ENCODE measurements around the gene PPY.

DNA sequence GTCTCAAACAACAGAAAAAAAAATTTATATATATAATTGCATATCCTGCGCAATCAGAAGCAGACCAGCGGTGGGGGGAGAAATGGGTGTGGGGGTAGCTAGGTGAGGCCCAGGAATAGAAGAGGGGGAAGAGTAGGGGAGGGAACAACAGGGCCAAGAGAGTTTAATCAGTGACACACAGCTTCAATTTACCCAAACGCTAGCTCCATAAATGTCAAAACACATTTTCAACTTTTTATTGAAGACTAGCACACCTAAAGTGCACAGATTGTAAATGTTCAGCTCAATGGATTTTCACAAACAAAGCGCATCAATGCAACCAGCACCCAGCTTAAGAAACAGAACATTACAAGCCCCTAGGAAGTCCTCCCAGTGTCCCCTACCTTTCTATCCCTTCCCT lies 37.4 kb upstream of the PPY start:
- TF ChIP-seq CTCF (IDR thresholded peaks at IDR 0.05) (no peak), POLR2A (IDR thresholded peaks at IDR 0.05) (no peak)
